H7 (cell line): ENCODE measurements around the gene PRC1. TPM values are rescaled to one million over a fixed set of nuclear protein-coding genes. Genes with fewer than 3 reads are reported as not detected.
A peak's percentile ranks its signal among the peaks of the same experiment; 100 is the strongest.
"Not testable (repeated sequence)": the region's sequence is repeated elsewhere in the genome, so short reads cannot be mapped to it uniquely, and the experiment has no call there.

Experiments
- DNase-seq: peaks from one replicate; pipeline ENCODE4 v3.0.0; 2012
- H3K27me3 ChIP-seq: 2 replicates; pipeline ENCODE4 v1.6.0; 2011; ENCODE audit warnings: mild to moderate bottlenecking, low read length; ENCODE audit not compliant: control insufficient read depth, insufficient read depth
- H3K36me3 ChIP-seq: replicated peaks from 2 replicates; pipeline ENCODE4 v1.5.1; 2011; ENCODE audit warnings: low read length; ENCODE audit not compliant: control insufficient read depth, insufficient read depth
- H3K4me3 ChIP-seq: 2 replicates; pipeline ENCODE4 v1.5.1; 2011; ENCODE audit warnings: low read depth, mild to moderate bottlenecking, control low read depth, low read length, moderate library complexity; ENCODE audit not compliant: insufficient read depth
- total RNA-seq: library from RNA; depleted of rRNA; stranded (reverse); fragments of >200 nt; shearing (Covaris generic); gene quantifications from 2 replicates; pipeline ENCODE4 v1.2.3, GENCODE V29; 2014

Gene PRC1
- total RNA-seq, 1 experiment from 2014 or later = 143 TPM

GRCh38 chr15:90939756-90940155, 54.6 kb downstream of the PRC1 start:
- H3K27me3 ChIP-seq = no peaks in the 10 kb centered on the region
- DNase-seq = no peak
- H3K36me3 ChIP-seq = peaks cover 38% of the 10 kb centered on the region
- no peak overlapping the region for H3K4me3 ChIP-seq

- peaks cover 33% of the 10 kb centered on the region for H3K36me3 ChIP-seq
Measured at GRCh38 chr15:90938261-90938660, 56.1 kb downstream of the PRC1 start.

GRCh38 chr15:90936823-90937222, 57.5 kb downstream of the PRC1 start:
- Histone ChIP-seq H3K4me3 (no peak overlapping the region), H3K27me3 (no peaks in the 10 kb centered on the region; the same call in 1 of the 2 replicates), H3K36me3 (peaks cover 24% of the 10 kb centered on the region)
- DNase-seq = no peak

More at GRCh38 chr15:90938261-90938660, 56.1 kb downstream of the PRC1 start:
- Histone ChIP-seq H3K4me3 (no peak overlapping the region), H3K27me3 (no peaks in the 10 kb centered on the region; the same call in 1 of the 2 replicates)
- DNase-seq = no peak

- Histone ChIP-seq H3K27me3 (no peaks in the 10 kb centered on the region; the same call in 1 of the 2 replicates), H3K4me3 (peak within 1 kb of the TSS; percentile 74), H3K36me3 (peaks cover 16% of the 10 kb centered on the region)
- DNase-seq = peak; percentile 100
Measured at GRCh38 chr15:90934949-90935751, 59.2 kb downstream of the PRC1 start, which contains the start of gene UNC45A. TSS of gene UNC45A (plus strand) at chr15:90935285. CDS start at chr15:90935325, 40 bp downstream.

- Histone ChIP-seq H3K27me3 (no peaks in the 10 kb centered on the region; the same call in 1 of the 2 replicates), H3K4me3 (peak overlapping the region; percentile 74), H3K36me3 (peaks cover 8% of the 10 kb centered on the region)
- peak; percentile 94 for DNase-seq
Measured at GRCh38 chr15:90934256-90934948, 59.9 kb downstream of the PRC1 start.

GRCh38 chr15:90933301-90933700, 61.0 kb downstream of the PRC1 start:
- Histone ChIP-seq H3K36me3 (peaks cover 7% of the 10 kb centered on the region), H3K4me3 (no peak overlapping the region), H3K27me3 (no peaks in the 10 kb centered on the region; the same call in 1 of the 2 replicates)
- no peak for DNase-seq

- no peak for DNase-seq
- Histone ChIP-seq H3K27me3 (no peaks in the 10 kb centered on the region; the same call in 1 of the 2 replicates), H3K36me3 (peaks cover 4% of the 10 kb centered on the region), H3K4me3 (no peak overlapping the region; the same call in 1 of the 2 replicates)
Measured at GRCh38 chr15:90932660-90932991, 61.7 kb downstream of the PRC1 start.

GRCh38 chr15:90931828-90932659, 62.3 kb downstream of the PRC1 start, which contains the start of gene HDDC3:
TSS of gene HDDC3 (minus strand) at chr15:90932549. CDS start at chr15:90932540, 9 bp downstream.
- H3K27me3 ChIP-seq = no peaks in the 10 kb centered on the region; the same call in 1 of the 2 replicates
- DNase-seq = peak; percentile 99
- H3K4me3 ChIP-seq = peak within 1 kb of the TSS; percentile 58
- peaks cover 4% of the 10 kb centered on the region for H3K36me3 ChIP-seq

GRCh38 chr15:90931575-90931827, 62.8 kb downstream of the PRC1 start:
- no peaks in the 10 kb centered on the region; the same call in 1 of the 2 replicates for H3K27me3 ChIP-seq
- DNase-seq = no peak
- H3K36me3 ChIP-seq = peaks cover 2% of the 10 kb centered on the region
- H3K4me3 ChIP-seq = peak overlapping the region; percentile 58

GRCh38 chr15:90930861-90931574, 63.3 kb downstream of the PRC1 start:
- H3K36me3 ChIP-seq = no peaks in the 10 kb centered on the region
- H3K27me3 ChIP-seq = no peaks in the 10 kb centered on the region; the same call in 1 of the 2 replicates
- H3K4me3 ChIP-seq = no peak overlapping the region
- DNase-seq = no peak

- H3K36me3 ChIP-seq = no peaks in the 10 kb centered on the region
- no peaks in the 10 kb centered on the region; the same call in 1 of the 2 replicates for H3K27me3 ChIP-seq
- H3K4me3 ChIP-seq = no peak overlapping the region
- DNase-seq = no peak
Measured at GRCh38 chr15:90929246-90930019, 64.9 kb downstream of the PRC1 start.

- not testable (repeated sequence) for H3K27me3 ChIP-seq, H3K4me3 ChIP-seq, H3K36me3 ChIP-seq, DNase-seq
Measured at GRCh38 chr15:90928106-90928505, 66.2 kb downstream of the PRC1 start.

- not testable (repeated sequence) for H3K27me3 ChIP-seq, H3K4me3 ChIP-seq, H3K36me3 ChIP-seq, DNase-seq
Measured at GRCh38 chr15:90926766-90927165, 67.6 kb downstream of the PRC1 start.
